Skeletal muscle cell (primary cell): ENCODE results near the gene PIP5K1B.
"Not testable (repeated sequence)": the region's sequence is repeated elsewhere in the genome, so short reads cannot be mapped to it uniquely, and the experiment has no call there.

ENCODE experiments used
- DNase-seq: peaks from one replicate; pipeline ENCODE4 v3.0.0-alpha.2; 2010; ENCODE audit warnings: low read depth
- H3K4me3 ChIP-seq: 2 replicates; pipeline ENCODE4 v1.5.1; 2011; ENCODE audit warnings: low read depth, mild to moderate bottlenecking, control low read depth, low read length, moderate library complexity

PIP5K1B gene

GRCh38 chr9:68704814-68705530, at the start of gene PIP5K1B:
Gene PIP5K1B (plus strand): TSS chr9:68705240. CDS start chr9:68822615, 117,375 bp downstream.
- DNase-seq: peak; percentile 4

GRCh38 chr9:68664036-68664435, 41.0 kb upstream of the PIP5K1B start:
- no peak overlapping the region for H3K4me3 ChIP-seq
- no peak for DNase-seq

More at GRCh38 chr9:68704814-68705530, at the start of gene PIP5K1B:
- H3K4me3 ChIP-seq: peak within 1 kb of the TSS; percentile 50

DNA sequence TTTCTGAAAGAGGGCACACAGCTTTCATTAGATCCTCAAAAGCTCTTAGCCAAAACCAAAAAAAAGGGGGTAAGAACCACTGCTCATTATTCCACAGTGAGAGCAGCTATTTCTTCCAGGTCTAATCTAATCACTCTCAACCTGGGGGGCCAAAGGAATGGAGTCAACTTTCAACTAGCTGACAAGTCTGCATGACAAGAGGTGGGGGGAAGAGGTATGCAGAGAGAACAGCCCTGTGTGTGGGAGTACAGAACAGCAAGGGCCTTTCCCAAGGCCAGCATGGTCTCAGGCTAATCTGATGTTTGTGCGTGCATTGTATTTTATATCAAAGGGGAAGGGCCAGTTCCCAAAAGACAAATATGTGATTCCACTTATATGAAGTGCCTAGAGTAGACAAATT, 36.9 kb upstream of the PIP5K1B start:
- no peak for DNase-seq
- no peak overlapping the region for H3K4me3 ChIP-seq

DNA sequence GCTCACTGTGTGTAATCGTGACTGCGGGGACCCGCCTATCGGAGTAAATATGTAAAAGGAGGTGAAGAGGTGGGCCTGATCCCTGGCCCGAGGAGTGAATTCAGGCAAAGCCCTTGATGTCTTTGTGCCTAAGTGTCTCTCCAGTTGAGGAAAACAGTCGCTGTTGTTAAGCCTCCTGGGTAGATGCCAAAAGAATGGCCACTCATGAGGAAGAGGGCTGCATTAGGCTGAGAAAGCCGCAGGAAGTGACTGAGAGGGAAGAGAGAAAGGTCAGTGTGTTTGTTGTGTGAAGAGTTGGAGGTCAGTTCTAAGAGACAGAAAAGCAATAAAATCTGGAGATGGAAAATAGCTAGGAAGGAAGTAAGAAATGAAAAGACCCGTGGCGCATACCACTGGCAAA, 35.8 kb upstream of the PIP5K1B start:
- DNase-seq: no peak
- H3K4me3 ChIP-seq: no peak overlapping the region

- no peak overlapping the region for H3K4me3 ChIP-seq
- no peak for DNase-seq
These were observed 32.8 kb upstream of the PIP5K1B start for GRCh38 chr9:68672215-68672614.

GRCh38 chr9:68672625-68673024, 32.4 kb upstream of the PIP5K1B start:
- no peak overlapping the region for H3K4me3 ChIP-seq
- DNase-seq: no peak

- H3K4me3 ChIP-seq: no peak overlapping the region
- DNase-seq: no peak
These were observed 26.6 kb upstream of the PIP5K1B start for GRCh38 chr9:68678430-68678829.

DNA sequence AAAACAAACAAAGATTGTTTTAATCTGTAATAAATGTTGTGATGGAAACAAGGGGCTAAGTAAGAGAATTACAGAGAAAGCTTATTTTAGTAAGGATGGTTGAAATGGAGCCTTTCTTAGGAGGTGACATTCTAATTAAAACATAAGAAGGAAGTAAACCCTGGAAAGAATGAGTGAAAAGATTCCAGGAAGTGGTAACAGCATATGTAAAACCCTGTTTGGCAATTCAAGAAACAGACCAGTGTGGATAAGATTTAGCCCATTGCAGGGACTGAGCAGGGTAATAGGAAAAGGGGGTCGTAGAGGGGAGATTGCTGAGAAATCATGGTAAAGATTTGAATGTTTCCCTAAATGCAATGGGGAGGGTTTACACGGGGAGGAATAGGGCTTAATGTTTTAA, 21.6 kb upstream of the PIP5K1B start:
- no peak for DNase-seq
- no peak overlapping the region for H3K4me3 ChIP-seq

GRCh38 chr9:68685213-68685612, 19.8 kb upstream of the PIP5K1B start:
- no peak for DNase-seq
- no peak overlapping the region for H3K4me3 ChIP-seq

- H3K4me3 ChIP-seq: no peak overlapping the region
- DNase-seq: no peak
These were observed 19.3 kb upstream of the PIP5K1B start for GRCh38 chr9:68685770-68686169.

DNA sequence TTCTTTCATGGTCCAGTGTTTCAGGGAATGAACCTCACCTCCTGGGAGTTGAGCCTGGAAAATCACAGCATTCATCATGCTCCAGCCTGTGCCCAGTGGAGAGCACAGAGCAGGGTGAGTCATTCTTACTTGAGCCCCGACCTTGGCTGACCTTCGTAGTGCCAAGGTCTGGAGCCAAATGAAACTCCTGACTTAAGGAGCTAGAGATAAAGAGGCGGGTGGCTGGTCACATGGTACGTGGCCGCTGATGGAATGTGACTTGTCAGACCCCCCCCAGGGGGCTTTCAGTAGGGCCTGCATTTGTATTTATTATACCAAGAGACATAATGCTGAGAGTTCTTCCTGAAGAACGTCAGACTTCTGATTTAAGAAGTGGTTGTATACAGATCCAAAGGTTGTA, 15.0 kb upstream of the PIP5K1B start:
- no peak overlapping the region for H3K4me3 ChIP-seq
- no peak for DNase-seq

- no peak overlapping the region for H3K4me3 ChIP-seq
These were observed 12.5 kb upstream of the PIP5K1B start for GRCh38 chr9:68692519-68692918.

GRCh38 chr9:68694125-68694524, 10.9 kb upstream of the PIP5K1B start:
- no peak overlapping the region for H3K4me3 ChIP-seq

More at GRCh38 chr9:68692519-68692918, 12.5 kb upstream of the PIP5K1B start:
- no peak for DNase-seq

GRCh38 chr9:68697851-68698250, 7.2 kb upstream of the PIP5K1B start:
- no peak overlapping the region for H3K4me3 ChIP-seq
- no peak for DNase-seq

More at GRCh38 chr9:68694125-68694524, 10.9 kb upstream of the PIP5K1B start:
- no peak for DNase-seq

GRCh38 chr9:68698943-68699509, 6.0 kb upstream of the PIP5K1B start:
- no peak for DNase-seq

GRCh38 chr9:68699625-68700024, 5.4 kb upstream of the PIP5K1B start:
- not testable (repeated sequence) for DNase-seq, H3K4me3 ChIP-seq

More at GRCh38 chr9:68698943-68699509, 6.0 kb upstream of the PIP5K1B start:
- no peak overlapping the region for H3K4me3 ChIP-seq

- no peak for DNase-seq
These were observed 2.5 kb upstream of the PIP5K1B start for GRCh38 chr9:68702493-68702892.

DNA sequence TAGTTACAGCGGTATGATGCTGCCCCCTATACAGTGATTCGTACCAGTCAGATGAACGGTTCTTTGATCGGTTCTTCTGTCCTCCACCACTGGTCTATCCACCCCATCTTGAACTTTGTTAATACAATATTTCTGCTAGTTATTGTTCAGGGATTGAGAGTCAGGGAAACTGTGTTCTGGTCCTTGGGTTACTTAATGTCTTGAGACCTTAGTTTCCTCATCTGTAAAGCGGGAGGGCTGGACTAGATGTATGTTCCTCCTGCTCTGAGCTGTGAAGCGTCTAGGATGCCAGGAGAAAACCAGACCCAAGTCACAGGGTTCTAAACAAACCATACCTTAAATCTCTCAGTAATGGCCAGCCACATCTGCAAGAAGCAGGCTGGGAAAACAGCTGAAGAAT, 1.4 kb upstream of the PIP5K1B start:
- no peak overlapping the region for H3K4me3 ChIP-seq

More at GRCh38 chr9:68702493-68702892, 2.5 kb upstream of the PIP5K1B start:
- H3K4me3 ChIP-seq: no peak overlapping the region

DNA sequence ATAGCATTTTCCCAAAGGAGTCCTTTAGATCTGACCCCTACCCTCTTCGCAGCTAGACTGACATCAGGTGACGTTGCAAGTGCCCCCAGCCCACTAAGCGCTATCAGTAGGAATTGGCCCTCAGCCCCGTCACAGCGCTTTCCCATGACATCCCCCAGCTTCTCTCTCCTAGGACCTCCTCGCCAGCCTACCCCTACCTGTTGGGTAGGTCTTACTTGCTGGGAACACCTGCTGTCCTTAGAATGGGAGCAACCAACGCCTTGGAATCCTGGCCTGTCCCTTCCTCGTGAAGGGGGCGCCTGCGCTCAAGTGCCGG, 584 bp upstream of the PIP5K1B start:
- H3K4me3 ChIP-seq: no peak overlapping the region
- DNase-seq: no peak

More for the DNA sequence above, 1.4 kb upstream of the PIP5K1B start:
- DNase-seq: no peak

GRCh38 chr9:68705531-68706362, 707 bp downstream of the PIP5K1B start:
- H3K4me3 ChIP-seq: peak overlapping the region; percentile 50
- no peak for DNase-seq
